Kidney epithelial cell (primary cell): ENCODE measurements around the gene DNM1. TPM values are rescaled to one million over a fixed set of nuclear protein-coding genes. Genes with fewer than 3 reads are reported as not detected.

Experiments used
- DNase-seq: peaks from one replicate; pipeline ENCODE4 v3.0.0-alpha.2; 2010; ENCODE audit warnings: low read depth
- H3K27me3 ChIP-seq: 2 replicates; pipeline ENCODE4 v1.6.0; 2011; ENCODE audit warnings: low read length; ENCODE audit not compliant: control insufficient read depth, insufficient read depth
- H3K36me3 ChIP-seq: 2 replicates; pipeline ENCODE4 v1.5.1; 2011; ENCODE audit warnings: low read length; ENCODE audit not compliant: control insufficient read depth, insufficient read depth
- H3K4me3 ChIP-seq: 2 replicates; pipeline ENCODE4 v1.5.1; 2011; ENCODE audit warnings: low read depth, mild to moderate bottlenecking, control low read depth, low read length
- total RNA-seq: library from RNA; depleted of rRNA; stranded (reverse); fragments of >200 nt; gene quantifications from 2 replicates; pipeline ENCODE4 v1.2.3, GENCODE V29; 2015
- TF ChIP-seq, protein P1 (sequence below): IDR thresholded peaks from 2 replicates; pipeline ENCODE4 v1.5.1; 2011; ENCODE audit warnings: mild to moderate bottlenecking, moderate library complexity, low read length, control low read depth, inconsistent platforms; ENCODE audit not compliant: insufficient read depth, poor library complexity, severe bottlenecking

Gene DNM1
- total RNA-seq, 1 donor from 2014 or later, result 16.2 TPM

GRCh38 chr9:128190013-128190412, 13.2 kb upstream of the DNM1 start:
- no peak overlapping the region for H3K4me3 ChIP-seq
- TF ChIP-seq, protein P1, sequence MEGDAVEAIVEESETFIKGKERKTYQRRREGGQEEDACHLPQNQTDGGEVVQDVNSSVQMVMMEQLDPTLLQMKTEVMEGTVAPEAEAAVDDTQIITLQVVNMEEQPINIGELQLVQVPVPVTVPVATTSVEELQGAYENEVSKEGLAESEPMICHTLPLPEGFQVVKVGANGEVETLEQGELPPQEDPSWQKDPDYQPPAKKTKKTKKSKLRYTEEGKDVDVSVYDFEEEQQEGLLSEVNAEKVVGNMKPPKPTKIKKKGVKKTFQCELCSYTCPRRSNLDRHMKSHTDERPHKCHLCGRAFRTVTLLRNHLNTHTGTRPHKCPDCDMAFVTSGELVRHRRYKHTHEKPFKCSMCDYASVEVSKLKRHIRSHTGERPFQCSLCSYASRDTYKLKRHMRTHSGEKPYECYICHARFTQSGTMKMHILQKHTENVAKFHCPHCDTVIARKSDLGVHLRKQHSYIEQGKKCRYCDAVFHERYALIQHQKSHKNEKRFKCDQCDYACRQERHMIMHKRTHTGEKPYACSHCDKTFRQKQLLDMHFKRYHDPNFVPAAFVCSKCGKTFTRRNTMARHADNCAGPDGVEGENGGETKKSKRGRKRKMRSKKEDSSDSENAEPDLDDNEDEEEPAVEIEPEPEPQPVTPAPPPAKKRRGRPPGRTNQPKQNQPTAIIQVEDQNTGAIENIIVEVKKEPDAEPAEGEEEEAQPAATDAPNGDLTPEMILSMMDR, result no peak
- no peak for DNase-seq
- H3K36me3 ChIP-seq, result peaks cover 3% of the 10 kb centered on the region
- H3K27me3 ChIP-seq, result no peaks in the 10 kb centered on the region

- TF ChIP-seq, protein P1, result no peak
- H3K36me3 ChIP-seq, result peaks cover 3% of the 10 kb centered on the region
- H3K4me3 ChIP-seq, result peak overlapping the region; percentile 70
- no peaks in the 10 kb centered on the region for H3K27me3 ChIP-seq
- no peak for DNase-seq
These were observed 12.4 kb upstream of the DNM1 start for GRCh38 chr9:128190516-128191405.

GRCh38 chr9:128191406-128192046, 11.7 kb upstream of the DNM1 start, which contains the start of gene CIZ1:
Gene CIZ1 (minus strand): TSS chr9:128191572. CDS start chr9:128190857, 715 bp downstream.
- Histone ChIP-seq H3K4me3 (peak within 1 kb of the TSS; percentile 70), H3K36me3 (peaks cover 3% of the 10 kb centered on the region), H3K27me3 (no peaks in the 10 kb centered on the region)
- TF ChIP-seq, protein P1, result peak; percentile 22
- no peak for DNase-seq

GRCh38 chr9:128192601-128193371, 10.4 kb upstream of the DNM1 start:
- TF ChIP-seq, protein P1, result no peak
- DNase-seq, result peak; percentile 77
- H3K36me3 ChIP-seq, result peaks cover 3% of the 10 kb centered on the region
- no peaks in the 10 kb centered on the region for H3K27me3 ChIP-seq
- H3K4me3 ChIP-seq, result peak overlapping the region; percentile 70

DNA sequence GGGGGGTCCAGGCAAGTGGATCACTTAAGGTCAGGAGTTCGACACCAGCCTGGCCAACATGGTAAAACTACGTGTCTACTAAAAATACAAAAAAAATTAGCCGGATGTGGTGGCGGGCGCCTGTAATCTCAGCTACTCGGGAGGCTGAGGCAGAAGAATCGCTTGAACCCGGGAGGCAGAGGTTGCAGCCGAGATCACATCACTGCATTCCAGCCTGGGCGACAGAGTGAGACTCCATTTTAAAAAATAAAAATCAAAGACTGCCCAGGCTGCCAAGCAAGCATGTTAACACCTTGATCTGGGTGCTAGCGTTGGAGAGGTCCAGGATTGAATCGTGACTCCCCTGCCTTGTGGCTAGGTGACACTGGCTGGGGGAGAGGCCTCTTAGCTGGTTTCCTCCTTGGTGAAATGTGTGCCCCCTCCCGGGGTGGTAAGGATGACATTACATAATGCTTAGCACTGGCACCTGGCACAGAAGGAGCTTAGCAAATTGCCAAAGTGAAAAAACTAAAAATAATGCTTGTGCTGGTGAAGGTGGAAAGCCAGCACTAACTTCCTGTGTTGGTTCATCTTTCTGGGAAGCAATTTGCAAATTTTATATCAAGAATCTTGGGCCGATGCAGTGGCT, 9.6 kb upstream of the DNM1 start:
- no peak overlapping the region for H3K4me3 ChIP-seq
- DNase-seq, result no peak
- no peaks in the 10 kb centered on the region for H3K27me3 ChIP-seq
- H3K36me3 ChIP-seq, result peaks cover 3% of the 10 kb centered on the region
- TF ChIP-seq, protein P1, result no peak
